ENCODE measurements around the gene VPS41.

- TF ChIP-seq, protein P1, sequence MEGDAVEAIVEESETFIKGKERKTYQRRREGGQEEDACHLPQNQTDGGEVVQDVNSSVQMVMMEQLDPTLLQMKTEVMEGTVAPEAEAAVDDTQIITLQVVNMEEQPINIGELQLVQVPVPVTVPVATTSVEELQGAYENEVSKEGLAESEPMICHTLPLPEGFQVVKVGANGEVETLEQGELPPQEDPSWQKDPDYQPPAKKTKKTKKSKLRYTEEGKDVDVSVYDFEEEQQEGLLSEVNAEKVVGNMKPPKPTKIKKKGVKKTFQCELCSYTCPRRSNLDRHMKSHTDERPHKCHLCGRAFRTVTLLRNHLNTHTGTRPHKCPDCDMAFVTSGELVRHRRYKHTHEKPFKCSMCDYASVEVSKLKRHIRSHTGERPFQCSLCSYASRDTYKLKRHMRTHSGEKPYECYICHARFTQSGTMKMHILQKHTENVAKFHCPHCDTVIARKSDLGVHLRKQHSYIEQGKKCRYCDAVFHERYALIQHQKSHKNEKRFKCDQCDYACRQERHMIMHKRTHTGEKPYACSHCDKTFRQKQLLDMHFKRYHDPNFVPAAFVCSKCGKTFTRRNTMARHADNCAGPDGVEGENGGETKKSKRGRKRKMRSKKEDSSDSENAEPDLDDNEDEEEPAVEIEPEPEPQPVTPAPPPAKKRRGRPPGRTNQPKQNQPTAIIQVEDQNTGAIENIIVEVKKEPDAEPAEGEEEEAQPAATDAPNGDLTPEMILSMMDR (IDR thresholded peaks at IDR 0.05): no peak
- TF ChIP-seq POLR2A (IDR thresholded peaks at IDR 0.05): no peak
Measured at GRCh38 chr7:38775506-38776175, 133.3 kb downstream of the VPS41 start.
